PFSK-1 (cell line): ENCODE measurements around the gene SUPT20HL1.

Experiments used
- FOXP2 ChIP-seq: optimal IDR thresholded peaks from 2 replicates; pipeline ENCODE3; 2011; ENCODE audit warnings: borderline replicate concordance, control low read depth, inconsistent platforms; ENCODE audit not compliant: insufficient read depth; ENCODE audit errors: extremely low read length, extremely low read depth
- POLR2AphosphoS5 ChIP-seq: IDR thresholded peaks from 2 replicates; pipeline ENCODE4 v1.6.1; 2012; ENCODE audit warnings: low read depth, mild to moderate bottlenecking, control low read depth, low read length, moderate library complexity
- REST ChIP-seq, 2 experiments: IDR thresholded peaks; 2 replicates each; pipeline versions ENCODE4 v1.6.1 to v1.8.0; 2011 to 2012; ENCODE audit warnings: low read depth in 2 of 2, low read length in 2 of 2, control low read depth in 1 of 2, inconsistent platforms in 1 of 2, mild to moderate bottlenecking in 1 of 2, moderate library complexity in 1 of 2; ENCODE audit not compliant: insufficient read depth in 1 of 2
- TAF1 ChIP-seq: IDR thresholded peaks from 2 replicates; pipeline ENCODE4 v1.6.1; 2012; ENCODE audit warnings: low read length, control low read depth, borderline replicate concordance; ENCODE audit not compliant: insufficient read depth

GRCh38 chrX:24378706-24379105 lies 18.3 kb downstream of the SUPT20HL1 start:
- TF ChIP-seq POLR2AphosphoS5 (no peak), REST (IDR thresholded peaks at IDR 0.05; ENCODE audit: insufficient read depth in 1 of 2, low read depth in 2 of 2, low read length in 2 of 2) (no peak), FOXP2 (no peak), TAF1 (no peak)
